Natural killer cell (primary cell): ENCODE data around the gene RFPL1. TPM values are rescaled to one million over a fixed set of nuclear protein-coding genes. Genes with fewer than 3 reads are reported as not detected.

Experiments
- ATAC-seq, 3 donors: fragments of 150-1000 bp in 2 of 3; fragments of 200-7000 bp in 1 of 3; cut with Tn5 transposase; 1 replicate in 1 of 3; 2 replicates in 2 of 3; pipeline ENCODE4 v1.10.0; 2021; ENCODE audit warnings: mild to moderate bottlenecking in 2 of 3, moderate library complexity in 2 of 3
- DNase-seq, 2 donors: peaks; one replicate each; pipeline versions ENCODE4 v3.0.0 to v3.0.0-alpha.2; 2013 to 2021; ENCODE audit warnings: mixed read lengths in 1 of 2
- H3K27ac ChIP-seq: one replicate; pipeline ENCODE4 v1.5.1; 2013; ENCODE audit warnings: mild to moderate bottlenecking, low read length
- H3K27me3 ChIP-seq: one replicate; pipeline ENCODE4 v1.6.1; 2013; ENCODE audit warnings: low read length; ENCODE audit not compliant: control insufficient read depth, insufficient read depth
- H3K36me3 ChIP-seq: one replicate; pipeline ENCODE4 v1.6.1; 2013; ENCODE audit warnings: low read length; ENCODE audit not compliant: control insufficient read depth, insufficient read depth
- H3K4me1 ChIP-seq: one replicate; pipeline ENCODE4 v1.6.1; 2013; ENCODE audit warnings: low read length; ENCODE audit not compliant: control insufficient read depth, insufficient read depth
- H3K4me3 ChIP-seq: one replicate; pipeline ENCODE4 v1.5.1; 2013; ENCODE audit warnings: low read length
- H3K9me3 ChIP-seq: one replicate; pipeline ENCODE4 v1.6.1; 2013; ENCODE audit warnings: low read length; ENCODE audit not compliant: control insufficient read depth, insufficient read depth
- H3K27ac Mint-ChIP-seq, 2 donors: one replicate each; pipeline ENCODE4 v1.8.0; 2022; ENCODE audit warnings: mild to moderate bottlenecking in 2 of 2, mixed read lengths in 2 of 2, moderate library complexity in 1 of 2
- H3K27me3 Mint-ChIP-seq, 2 donors: one replicate each; pipeline ENCODE4 v1.8.0; 2022; ENCODE audit warnings: low read depth in 2 of 2, mixed read lengths in 2 of 2
- H3K36me3 Mint-ChIP-seq: one replicate; pipeline ENCODE4 v1.8.0; 2022; ENCODE audit warnings: mixed read lengths
- H3K4me1 Mint-ChIP-seq, 2 donors: one replicate each; pipeline ENCODE4 v1.8.0; 2022; ENCODE audit warnings: mixed read lengths in 2 of 2
- H3K4me3 Mint-ChIP-seq: one replicate; pipeline ENCODE4 v1.8.0; 2022; ENCODE audit warnings: mild to moderate bottlenecking, moderate library complexity, mixed read lengths
- H3K9me3 Mint-ChIP-seq, 2 donors: one replicate each; pipeline ENCODE4 v1.8.0; 2022; ENCODE audit warnings: mixed read lengths in 2 of 2
- CTCF ChIP-seq: fragments of 200-600 bp; IDR thresholded peaks from one replicate; pipeline ENCODE4 v1.8.0; 2022; ENCODE audit warnings: antibody characterized with exemption
- WGBS: methylation state at CpG from one replicate; pipeline ENCODE4 v1.1.7; 2013; ENCODE audit warnings: missing lambda C conversion rate; ENCODE audit not compliant: insufficient coverage; 5-methylcytosine and 5-hydroxymethylcytosine counted together
- intact Hi-C: fragments of 100-400 bp; cut with micrococcal nuclease; formaldehyde crosslinking; loops from one replicate; pipeline ENCODE4 v1.14.2; 2022
- total RNA-seq, 4 donors: library from RNA; stranded (reverse); fragments of 120-200 nt in 1 of 4; gene quantifications; one replicate each; pipeline versions ENCODE4 v1.2.3 to v1.2.4, GENCODE V29; 2013 to 2022

The RFPL1 gene
- total RNA-seq, 3 donors from 2014 or later (not counting 1 experiment from before 2014, with no cell fraction given), result not detected

- no peaks in the 10 kb centered on the region for H3K4me1 ChIP-seq
- H3K27me3 Mint-ChIP-seq, result no peaks in the 10 kb centered on the region
- H3K4me3 ChIP-seq, result no peak overlapping the region
- no peak for TF ChIP-seq CTCF
- 94% methylated on average over 8 of the region's 8 CpGs for WGBS
- no peak for DNase-seq
- H3K27me3 ChIP-seq, result no peaks in the 10 kb centered on the region
- no peaks in the 10 kb centered on the region for H3K9me3 ChIP-seq
- no peak overlapping the region for H3K4me3 Mint-ChIP-seq
- no peaks in the 10 kb centered on the region for H3K9me3 Mint-ChIP-seq
- ATAC-seq, result no peak
- H3K36me3 Mint-ChIP-seq, result no peaks in the 10 kb centered on the region
- no peaks in the 10 kb centered on the region for H3K36me3 ChIP-seq
- H3K4me1 Mint-ChIP-seq, result no peaks in the 10 kb centered on the region
- H3K27ac ChIP-seq, result no peak overlapping the region
- H3K27ac Mint-ChIP-seq, result no peak overlapping the region
- intact Hi-C loops, result no loop called here
Observed at GRCh38 chr22:29454276-29454675, 15.9 kb downstream of the RFPL1 start.

GRCh38 chr22:29456211-29456671 lies 17.9 kb downstream of the RFPL1 start:
- WGBS, result 93% methylated on average over 9 of the region's 9 CpGs
- H3K4me3 ChIP-seq, result no peak overlapping the region
- no peak overlapping the region for H3K4me3 Mint-ChIP-seq

GRCh38 chr22:29457730-29458129 lies 19.3 kb downstream of the RFPL1 start:
- H3K4me3 ChIP-seq, result no peak overlapping the region
- WGBS, result 39% methylated on average over 4 of the region's 4 CpGs
- H3K4me1 ChIP-seq, result no peaks in the 10 kb centered on the region
- no peak overlapping the region for H3K27ac Mint-ChIP-seq
- ATAC-seq, result peak in 2 of 3 donors; percentile 35 to 53
- no peaks in the 10 kb centered on the region for H3K27me3 Mint-ChIP-seq
- H3K27ac ChIP-seq, result no peak overlapping the region
- H3K27me3 ChIP-seq, result no peaks in the 10 kb centered on the region
- no peak overlapping the region for H3K4me3 Mint-ChIP-seq
- intact Hi-C loops, result no loop called here
- no peaks in the 10 kb centered on the region for H3K36me3 ChIP-seq
- H3K4me1 Mint-ChIP-seq, result no peaks in the 10 kb centered on the region
- no peaks in the 10 kb centered on the region for H3K36me3 Mint-ChIP-seq
- no peaks in the 10 kb centered on the region for H3K9me3 ChIP-seq
- H3K9me3 Mint-ChIP-seq, result no peaks in the 10 kb centered on the region
- peak in 1 of 2 donors; percentile 36 for DNase-seq
- TF ChIP-seq CTCF, result no peak

More at GRCh38 chr22:29456211-29456671, 17.9 kb downstream of the RFPL1 start:
- H3K9me3 ChIP-seq, result no peaks in the 10 kb centered on the region
- no peaks in the 10 kb centered on the region for H3K9me3 Mint-ChIP-seq
- no peaks in the 10 kb centered on the region for H3K4me1 ChIP-seq
- TF ChIP-seq CTCF, result no peak
- H3K36me3 ChIP-seq, result no peaks in the 10 kb centered on the region
- DNase-seq (no peak), ATAC-seq (no peak)
- H3K4me1 Mint-ChIP-seq, result no peaks in the 10 kb centered on the region
- intact Hi-C loops, result no loop called here
- no peaks in the 10 kb centered on the region for H3K36me3 Mint-ChIP-seq
- no peak overlapping the region for H3K27ac Mint-ChIP-seq
- H3K27me3 Mint-ChIP-seq, result no peaks in the 10 kb centered on the region
- H3K27ac ChIP-seq, result no peak overlapping the region
- no peaks in the 10 kb centered on the region for H3K27me3 ChIP-seq

- Histone ChIP-seq H3K9me3 (no peaks in the 10 kb centered on the region), H3K27me3 (no peaks in the 10 kb centered on the region), H3K27ac (no peak overlapping the region), H3K36me3 (no peaks in the 10 kb centered on the region), H3K4me3 (no peak overlapping the region), H3K4me1 (no peaks in the 10 kb centered on the region)
- TF ChIP-seq CTCF, result no peak
- intact Hi-C loops, result no loop called here
- ATAC-seq (no peak), DNase-seq (no peak)
- H3K4me3 Mint-ChIP-seq, result no peak overlapping the region
- H3K4me1 Mint-ChIP-seq, result no peaks in the 10 kb centered on the region
- no peaks in the 10 kb centered on the region for H3K9me3 Mint-ChIP-seq
- no peak overlapping the region for H3K27ac Mint-ChIP-seq
- H3K27me3 Mint-ChIP-seq, result no peaks in the 10 kb centered on the region
- no peaks in the 10 kb centered on the region for H3K36me3 Mint-ChIP-seq
Observed at GRCh38 chr22:29458551-29458950, 20.2 kb downstream of the RFPL1 start.
